GM18907 (cell line): Measurements from ENCODE around the gene OR6C76.

Experiments
- ATAC-seq: cut with Tn5 transposase; IDR thresholded peaks from one replicate; pipeline ENCODE4 v1.9.1; 2021; ENCODE audit warnings: mild to moderate bottlenecking, moderate library complexity; ENCODE audit not compliant: unreplicated experiment

Gene OR6C76

GRCh38 chr12:55467836-55468235 is 41.8 kb downstream of the OR6C76 start:
- ATAC-seq = no peak

GRCh38 chr12:55469291-55469690 is 43.2 kb downstream of the OR6C76 start:
- no peak for ATAC-seq

GRCh38 chr12:55470088-55470829 is 44.2 kb downstream of the OR6C76 start, which contains the start of gene OR6C70:
TSS of gene OR6C70 (minus strand) at chr12:55470138. CDS start at chr12:55470138, 0 bp downstream.
- ATAC-seq = no peak

- ATAC-seq = no peak
These were observed 46.2 kb downstream of the OR6C76 start for GRCh38 chr12:55472264-55472663.
